ENCODE measurements around the gene CERS6. TPM values are rescaled to one million over a fixed set of nuclear protein-coding genes. Genes with fewer than 3 reads are reported as not detected.

The CERS6 gene
- total and polyA plus RNA-seq, 12 donors: 5.0 to 110 (median 29.6) TPM

- Histone ChIP-seq H3K27ac (no peak overlapping the region), H3K27me3 (no peaks in the 10 kb centered on the region), H3K9me3 (replicated peaks in 1 of 3) (no peaks in the 10 kb centered on the region), H3K36me3 (replicated peaks in 1 of 2) (no peaks in the 10 kb centered on the region), H3K4me1 (replicated peaks in 1 of 2) (peaks cover 0 to 20% of the 10 kb centered on the region in 2 donors), H3K4me3 (no peak overlapping the region)
- TF ChIP-seq POLR2A (IDR thresholded peaks at IDR 0.05) (no peak), CTCF (IDR thresholded peaks at IDR 0.05) (no peak)
- intact Hi-C loops (cut with DNase I): no loop called here
- DNase-seq: no peak
These were observed 111.0 kb downstream of the CERS6 start for GRCh38 chr2:168566974-168567665.

- no peak for TF ChIP-seq CTCF (IDR thresholded peaks at IDR 0.05)
- no peak for TF ChIP-seq POLR2A (IDR thresholded peaks at IDR 0.05)
- peaks cover 0 to 16% of the 10 kb centered on the region in 2 donors for H3K4me1 ChIP-seq (replicated peaks in 1 of 2)
- WGBS, 4 donors: 87 to 97% (median 92%) methylated on average over 4 of the region's 4 CpGs
- DNase-seq: no peak
- no peak overlapping the region for H3K4me3 ChIP-seq
- no peaks in the 10 kb centered on the region for H3K9me3 ChIP-seq (replicated peaks in 1 of 3)
- H3K36me3 ChIP-seq (replicated peaks in 1 of 2): no peaks in the 10 kb centered on the region
- no peak overlapping the region for H3K27ac ChIP-seq
- no peaks in the 10 kb centered on the region for H3K27me3 ChIP-seq
- intact Hi-C loops (cut with DNase I): no loop called here
These were observed 111.8 kb downstream of the CERS6 start for GRCh38 chr2:168567836-168568235.

- Histone ChIP-seq H3K4me1 (replicated peaks in 1 of 2) (peaks cover 0 to 16% of the 10 kb centered on the region in 2 donors), H3K36me3 (replicated peaks in 1 of 2) (no peaks in the 10 kb centered on the region), H3K27ac (peak overlapping the region in 2 of 5 donors; percentile 16 to 25), H3K27me3 (no peaks in the 10 kb centered on the region), H3K9me3 (replicated peaks in 1 of 3) (no peaks in the 10 kb centered on the region), H3K4me3 (no peak overlapping the region)
- intact Hi-C loops (cut with DNase I): no loop called here
- WGBS, 4 donors: 61 to 68% (median 64%) methylated on average over 6 of the region's 6 CpGs
- no peak for TF ChIP-seq POLR2A (IDR thresholded peaks at IDR 0.05)
- no peak for TF ChIP-seq CTCF (IDR thresholded peaks at IDR 0.05)
- DNase-seq: no peak
These were observed 112.6 kb downstream of the CERS6 start for GRCh38 chr2:168568476-168569267.

GRCh38 chr2:168571061-168571460 is 115.0 kb downstream of the CERS6 start:
- Histone ChIP-seq H3K36me3 (replicated peaks in 1 of 2) (no peaks in the 10 kb centered on the region), H3K4me3 (no peak overlapping the region), H3K9me3 (replicated peaks in 1 of 3) (no peaks in the 10 kb centered on the region), H3K27ac (no peak overlapping the region), H3K27me3 (no peaks in the 10 kb centered on the region), H3K4me1 (replicated peaks in 1 of 2) (peaks cover 0 to 16% of the 10 kb centered on the region in 2 donors)
- no peak for TF ChIP-seq POLR2A (IDR thresholded peaks at IDR 0.05)
- TF ChIP-seq CTCF (IDR thresholded peaks at IDR 0.05): no peak
- DNase-seq: no peak
- intact Hi-C loops (cut with DNase I): no loop called here
- WGBS, 4 donors: 78 to 85% (median 80%) methylated on average over 5 of the region's 5 CpGs
